Uterus (tissue), 2 donors: ENCODE measurements around the gene CREB3L2.

Experiments
- POLR2A ChIP-seq, 2 donors: fragments of 450-650 bp; IDR thresholded peaks; one replicate each; pipeline ENCODE4 v1.6.1; 2016; ENCODE audit warnings: antibody characterized with exemption in 2 of 2, mild to moderate bottlenecking in 1 of 2, moderate library complexity in 1 of 2
- TF ChIP-seq, protein P1 (sequence below), 4 experiments: fragments of 200-600 bp in 2 of 4; fragments of 450-650 bp in 2 of 4; sonication (generic) in 2 of 4; IDR thresholded peaks; one replicate each; pipeline ENCODE4 v1.5.1; 2016 to 2019; ENCODE audit warnings: antibody characterized with exemption in 4 of 4, mild to moderate bottlenecking in 2 of 4, moderate library complexity in 1 of 4

DNA sequence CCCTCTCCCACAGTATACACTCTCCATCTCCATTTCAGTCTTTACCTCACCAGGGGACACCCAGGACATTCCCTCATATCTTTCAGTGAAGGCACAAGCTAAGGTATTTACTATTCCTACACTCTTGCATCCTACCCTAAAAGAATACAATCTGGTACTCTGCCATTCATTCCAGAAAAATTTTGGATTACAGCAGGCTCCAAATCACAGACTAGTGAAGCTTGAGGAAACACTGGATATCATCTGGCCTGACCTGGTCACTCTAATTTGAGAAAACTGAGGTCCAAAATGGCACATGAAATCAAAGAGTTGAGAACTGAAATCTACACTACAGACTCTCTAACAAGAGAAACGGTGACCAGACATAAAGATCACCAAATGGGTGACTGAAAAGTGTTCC, 61.7 kb downstream of the CREB3L2 start:
- TF ChIP-seq, protein P1, sequence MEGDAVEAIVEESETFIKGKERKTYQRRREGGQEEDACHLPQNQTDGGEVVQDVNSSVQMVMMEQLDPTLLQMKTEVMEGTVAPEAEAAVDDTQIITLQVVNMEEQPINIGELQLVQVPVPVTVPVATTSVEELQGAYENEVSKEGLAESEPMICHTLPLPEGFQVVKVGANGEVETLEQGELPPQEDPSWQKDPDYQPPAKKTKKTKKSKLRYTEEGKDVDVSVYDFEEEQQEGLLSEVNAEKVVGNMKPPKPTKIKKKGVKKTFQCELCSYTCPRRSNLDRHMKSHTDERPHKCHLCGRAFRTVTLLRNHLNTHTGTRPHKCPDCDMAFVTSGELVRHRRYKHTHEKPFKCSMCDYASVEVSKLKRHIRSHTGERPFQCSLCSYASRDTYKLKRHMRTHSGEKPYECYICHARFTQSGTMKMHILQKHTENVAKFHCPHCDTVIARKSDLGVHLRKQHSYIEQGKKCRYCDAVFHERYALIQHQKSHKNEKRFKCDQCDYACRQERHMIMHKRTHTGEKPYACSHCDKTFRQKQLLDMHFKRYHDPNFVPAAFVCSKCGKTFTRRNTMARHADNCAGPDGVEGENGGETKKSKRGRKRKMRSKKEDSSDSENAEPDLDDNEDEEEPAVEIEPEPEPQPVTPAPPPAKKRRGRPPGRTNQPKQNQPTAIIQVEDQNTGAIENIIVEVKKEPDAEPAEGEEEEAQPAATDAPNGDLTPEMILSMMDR (IDR thresholded peaks at IDR 0.05), result no peak
- TF ChIP-seq POLR2A (IDR thresholded peaks at IDR 0.05), result no peak
